GM12878 (cell line): ENCODE results near the gene USP15. TPM values are rescaled to one million over a fixed set of nuclear protein-coding genes. Genes with fewer than 3 reads are reported as not detected.
"Not testable (repeated sequence)": the region's sequence is repeated elsewhere in the genome, so short reads cannot be mapped to it uniquely, and the experiment has no call there.

ENCODE experiments used
- ATAC-seq: fragments of 200-7000 bp; cut with Tn5 transposase; 3 replicates; pipeline ENCODE4 v1.9.1; 2020; ENCODE audit warnings: mild to moderate bottlenecking, moderate library complexity
- BruUV-seq: library from RNA; stranded (reverse); fragments of 400-500 nt; replicated peaks from 2 replicates; lab custom pipeline; 2021; lab: Mats Ljungman, UMichigan
- CTCF ChIA-PET: fragments of 300-600 bp; sonication (Branson Sonifier 250); formaldehyde crosslinking; extraction: SDS; loops from one replicate; lab custom pipeline; 2021; ENCODE audit warnings: inconsistent platforms; lab: Yijun Ruan, JAX
- POLR2A ChIA-PET: fragments of 350-600 bp; formaldehyde crosslinking; extraction: SDS; loops from one replicate; lab custom pipeline; 2021; ENCODE audit warnings: inconsistent platforms; lab: Charles Lee
- RAD21 ChIA-PET: fragments of 300-600 bp; sonication (Branson Sonifier 250); formaldehyde crosslinking; loops from one replicate; lab custom pipeline; 2023; ENCODE audit warnings: antibody characterized with exemption; ENCODE audit not compliant: unreplicated experiment; lab: Charles Lee
- SMC1A ChIA-PET: fragments of 300-600 bp; sonication (Branson Sonifier 250); formaldehyde crosslinking; loops from one replicate; lab custom pipeline; 2023; ENCODE audit not compliant: unreplicated experiment, uncharacterized antibody; lab: Charles Lee
- DNase-seq: peaks from one replicate; pipeline ENCODE4 v3.0.0-alpha.2; 2011; ENCODE audit warnings: low read depth, low spot score
- FAIRE-seq: peaks from 3 replicates; lab custom pipeline; 2011; peaks lifted over from hg19 to GRCh38; lab: Jason Lieb, UNC
- H2AFZ ChIP-seq: 2 replicates; pipeline ENCODE4 v1.6.0; 2011; ENCODE audit warnings: low read depth, low read length, control low read depth; ENCODE audit not compliant: control insufficient read depth
- H3K27ac ChIP-seq: 2 replicates; pipeline ENCODE4 v1.5.1; 2011; ENCODE audit warnings: control low read depth; ENCODE audit not compliant: control insufficient read depth, insufficient read depth
- H3K27me3 ChIP-seq, 2 experiments: replicated peaks in 1 of 2; 2 replicates each; pipeline versions ENCODE4 v1.6.0 to v1.6.1; 2011; ENCODE audit warnings: low read length in 1 of 2; ENCODE audit not compliant: control insufficient read depth in 2 of 2, insufficient read depth in 2 of 2
- H3K36me3 ChIP-seq, 2 experiments: 2 replicates each; pipeline ENCODE4 v1.5.1; 2011; ENCODE audit warnings: low read length in 1 of 2; ENCODE audit not compliant: control insufficient read depth in 2 of 2, insufficient read depth in 2 of 2
- H3K4me1 ChIP-seq: 2 replicates; pipeline ENCODE4 v1.6.1; 2011; ENCODE audit warnings: mild to moderate bottlenecking, low read length, moderate library complexity, mixed read lengths; ENCODE audit not compliant: control insufficient read depth, insufficient read depth
- H3K4me2 ChIP-seq: 2 replicates; pipeline ENCODE4 v1.6.0; 2011; ENCODE audit warnings: control low read depth; ENCODE audit not compliant: control insufficient read depth, insufficient read depth
- H3K4me3 ChIP-seq: fragments of 200-600 bp; sonication (generic); 2 replicates; pipeline ENCODE4 v1.5.1; 2016
- H3K79me2 ChIP-seq: 2 replicates; pipeline ENCODE4 v1.6.0; 2011; ENCODE audit warnings: low read length; ENCODE audit not compliant: control insufficient read depth, insufficient read depth
- H3K9ac ChIP-seq: 2 replicates; pipeline ENCODE4 v1.8.0; 2011; ENCODE audit warnings: low read length, control low read depth, mixed read lengths; ENCODE audit not compliant: control insufficient read depth, insufficient read depth
- H3K9me3 ChIP-seq: replicated peaks from 3 replicates; pipeline ENCODE4 v1.5.1; 2011; ENCODE audit warnings: mild to moderate bottlenecking, low read length; ENCODE audit not compliant: control insufficient read depth, insufficient read depth
- H4K20me1 ChIP-seq: 2 replicates; pipeline ENCODE4 v1.6.0; 2011; ENCODE audit not compliant: control insufficient read depth, insufficient read depth
- HDGF ChIP-seq: fragments of 450-650 bp; IDR thresholded peaks from 2 replicates; pipeline ENCODE4 v1.6.1; 2016; ENCODE audit warnings: antibody characterized with exemption
- SUPT20H ChIP-seq: IDR thresholded peaks from 2 replicates; pipeline ENCODE4 v1.6.1; 2011; ENCODE audit warnings: low read depth, mild to moderate bottlenecking, low read length, moderate library complexity, borderline replicate concordance; ENCODE audit not compliant: control insufficient read depth
- WGBS: methylation state at CpG from one replicate; pipeline ENCODE4 v1.1.6; 2016; ENCODE audit warnings: low lambda C conversion rate; ENCODE audit not compliant: insufficient replicate concordance, insufficient coverage; ENCODE audit errors: missing lambda C conversion rate; 5-methylcytosine and 5-hydroxymethylcytosine counted together
- in situ Hi-C: fragments of 300-500 bp; cut with MboI; formaldehyde crosslinking; loops from 9 replicates; pipeline ENCODE4 v1.14.3; 2018; ENCODE audit warnings: mixed read lengths
- intact Hi-C: fragments of 100-400 bp; cut with micrococcal nuclease; formaldehyde crosslinking; loops from one replicate; pipeline ENCODE4 v1.14.2; 2022; ENCODE audit not compliant: unreplicated experiment
- polyA plus RNA-seq, 11 experiments: library from polyadenylated mRNA; depleted of rRNA in 4 of 11; unstranded in 6 of 11; stranded (reverse) in 5 of 11; fragments of >200 nt; fragmentation: Nextera tagmentation in 4 of 11; fragmentation: Illumina TruSeq in 1 of 11; extraction: Ambion mirVana in 4 of 11; extraction: Trizol in 1 of 11; gene quantifications; 1 replicate in 1 of 11; 2 replicates in 10 of 11; pipeline versions ENCODE4 v1.2.1 to v1.2.3, GENCODE V29; 2011 to 2016; ENCODE audit warnings: inconsistent platforms in 2 of 11, missing spikeins in 2 of 11, low read depth in 1 of 11
- total RNA-seq, 4 experiments: library from RNA; depleted of rRNA in 3 of 4; stranded (reverse); fragments of >200 nt in 3 of 4; fragmentation: Illumina TruSeq in 1 of 4; extraction: Trizol in 1 of 4; gene quantifications; 2 replicates each; pipeline versions ENCODE4 v1.2.1 to v1.2.3, GENCODE V29; 2013 to 2021

The USP15 gene
- total and polyA plus RNA-seq, 10 of the 15 experiments (the other 5 are each of a cell fraction or from before 2014, with no cell fraction given), result 57.6 to 101 (median 90.2) TPM

DNA sequence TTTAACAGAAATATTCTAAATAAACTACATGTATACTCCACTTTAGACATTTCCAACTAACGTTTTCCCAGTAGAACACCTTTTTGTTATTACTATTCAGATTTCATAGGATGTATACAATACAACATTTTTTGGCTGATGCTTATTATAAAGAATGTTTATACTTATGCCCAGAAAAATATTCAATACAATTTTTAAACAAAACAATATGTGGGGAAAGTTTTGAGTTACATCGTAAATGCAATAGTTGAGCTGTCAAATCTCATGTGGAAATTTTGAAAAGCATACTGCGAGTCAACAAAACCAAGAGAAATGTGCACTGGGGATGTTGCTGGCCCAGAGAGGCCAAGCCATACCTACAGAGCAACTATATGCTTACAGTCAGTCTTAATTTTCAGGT, 188.2 kb downstream of the USP15 start:
- ATAC-seq, result no peak
- no peaks in the 10 kb centered on the region for H4K20me1 ChIP-seq
- BruUV-seq, result no TSS peak
- no peaks in the 10 kb centered on the region for H3K4me1 ChIP-seq
- TF ChIP-seq HDGF (no peak), SUPT20H (no peak)
- no peaks in the 10 kb centered on the region for H3K79me2 ChIP-seq
- H3K4me3 ChIP-seq, result no peak overlapping the region
- no peak overlapping the region for H3K4me2 ChIP-seq
- no peaks in the 10 kb centered on the region for H3K36me3 ChIP-seq
- H3K9ac ChIP-seq, result no peak overlapping the region
- intact Hi-C loops (no loop called here), in situ Hi-C loops (loop anchor here (25.0 kb wide), 1 partner anchor 614 kb away; no protein-coding TSS in a partner anchor)
- CTCF ChIA-PET, result interaction anchor here (1.0 to 2.8 kb wide), 3 partner anchors 10 to 133 kb away, joined by 3 to 13 read pairs (median 4); no protein-coding TSS in a partner anchor
- H3K27ac ChIP-seq, result no peak overlapping the region
- FAIRE-seq, result no peak
- no peak for DNase-seq
- SMC1A ChIA-PET, result interaction anchor here (0.6 kb wide), 2 partner anchors 10 to 1008 kb away, joined by 3 read pairs; no protein-coding TSS in a partner anchor
- RAD21 ChIA-PET, result no interaction called here
- POLR2A ChIA-PET, result no interaction called here
- WGBS, result 14% methylated on average over 3 of the region's 3 CpGs
- H2AFZ ChIP-seq, result no peak overlapping the region
- no peaks in the 10 kb centered on the region; the same call in 2 of the 3 replicates for H3K9me3 ChIP-seq
- H3K27me3 ChIP-seq, result no peaks in the 10 kb centered on the region

DNA sequence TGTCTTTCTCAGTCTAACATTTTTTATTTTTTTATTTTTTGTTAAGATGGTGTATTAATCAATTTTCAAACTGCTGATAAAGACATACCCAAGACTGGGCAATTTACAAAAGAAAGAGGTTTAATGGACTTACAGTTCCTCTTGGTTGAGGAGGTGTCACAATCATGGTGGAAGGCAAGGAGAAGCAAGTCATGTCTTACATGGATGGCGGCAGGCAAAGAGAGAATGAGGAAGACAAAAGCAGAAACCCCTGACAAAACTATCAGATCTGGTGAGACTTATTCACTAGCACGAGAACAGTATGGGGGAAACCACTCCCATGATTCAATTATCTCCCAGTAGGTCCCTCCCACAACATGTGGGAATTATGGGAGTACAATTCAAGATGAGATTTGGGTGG, 195.2 kb downstream of the USP15 start:
- H3K4me3 ChIP-seq, POLR2A ChIA-PET, DNase-seq, H3K9ac ChIP-seq, H3K27me3 ChIP-seq, FAIRE-seq, H3K79me2 ChIP-seq, ATAC-seq, intact Hi-C loops, H3K4me2 ChIP-seq, RAD21 ChIA-PET, BruUV-seq, H3K36me3 ChIP-seq, H3K27ac ChIP-seq, H3K4me1 ChIP-seq, H3K9me3 ChIP-seq, in situ Hi-C loops, H4K20me1 ChIP-seq, H2AFZ ChIP-seq: not testable (repeated sequence)
- ChIA-PET CTCF (interaction anchor here (1.2 kb wide), 1 partner anchor 14 kb away, joined by 3 read pairs; no protein-coding TSS in a partner anchor), SMC1A (interaction anchor here (1.1 to 2.2 kb wide), 2 partner anchors 17 to 339 kb away, joined by 3 to 5 read pairs; no protein-coding TSS in a partner anchor)
- 38% methylated on average over 2 of the region's 2 CpGs for WGBS
